SU-DHL-6 (cell line): ENCODE data around the gene PARN.
A peak's percentile ranks its signal among the peaks of the same experiment; 100 is the strongest.

ENCODE experiments used
- H2AFZ ChIP-seq: fragments of 200-600 bp; sonication (generic); 2 replicates; pipeline ENCODE4 v1.6.1; 2014; ENCODE audit warnings: low read depth, mild to moderate bottlenecking, moderate library complexity, mixed read lengths, antibody characterized with exemption, low read length; ENCODE audit not compliant: severe bottlenecking
- H3F3A ChIP-seq: fragments of 200-600 bp; shearing (Covaris generic); 2 replicates; pipeline ENCODE4 v1.6.0; 2016; ENCODE audit warnings: antibody characterized with exemption, mild to moderate bottlenecking; ENCODE audit not compliant: insufficient read depth
- H3K27ac ChIP-seq: fragments of 200-600 bp; sonication (generic); 2 replicates; pipeline ENCODE4 v1.5.1; 2016; ENCODE audit warnings: low read depth, mild to moderate bottlenecking, low read length, moderate library complexity, mixed read lengths
- H3K27me3 ChIP-seq: fragments of 200-600 bp; sonication (generic), shearing (Covaris generic); 2 replicates; pipeline ENCODE4 v1.6.0; 2014; ENCODE audit warnings: mild to moderate bottlenecking, low read length
- H3K36me3 ChIP-seq: fragments of 200-600 bp; sonication (generic); 2 replicates; pipeline ENCODE4 v1.6.1; 2014; ENCODE audit warnings: mild to moderate bottlenecking, low read length, mixed read lengths
- H3K4me2 ChIP-seq: fragments of 300-600, 200-600 bp; shearing (Covaris generic), sonication (generic); 2 replicates; pipeline ENCODE4 v1.6.0; 2014; ENCODE audit warnings: low read length, low read depth, mild to moderate bottlenecking; ENCODE audit not compliant: poor library complexity, severe bottlenecking
- H3K4me3 ChIP-seq: fragments of 200-600 bp; sonication (generic); 2 replicates; pipeline ENCODE4 v1.5.1; 2014; ENCODE audit warnings: antibody characterized with exemption, low read length, mild to moderate bottlenecking, mixed read lengths; ENCODE audit not compliant: insufficient read depth, poor library complexity, severe bottlenecking
- H3K79me2 ChIP-seq: fragments of 200-600 bp; sonication (generic); 2 replicates; pipeline ENCODE4 v1.6.1; 2014; ENCODE audit warnings: mild to moderate bottlenecking, low read length, moderate library complexity; ENCODE audit not compliant: insufficient read depth
- H3K9ac ChIP-seq: fragments of 200-600 bp; sonication (generic); 2 replicates; pipeline ENCODE4 v1.7.0; 2014; ENCODE audit warnings: mild to moderate bottlenecking, low read length
- H3K9me2 ChIP-seq: fragments of 200-600 bp; sonication (generic); replicated peaks from 2 replicates; pipeline ENCODE4 v1.6.1; 2014; ENCODE audit warnings: low read length; ENCODE audit not compliant: insufficient read depth
- H3K9me3 ChIP-seq: fragments of 200-600 bp; sonication (generic); 2 replicates; pipeline ENCODE4 v1.6.1; 2014; ENCODE audit warnings: low read length, mixed read lengths; ENCODE audit not compliant: insufficient read depth
- H4K20me1 ChIP-seq: fragments of 200-600 bp; sonication (generic); 2 replicates; pipeline ENCODE4 v1.6.1; 2014; ENCODE audit warnings: low read depth, mild to moderate bottlenecking, antibody characterized with exemption, low read length, moderate library complexity, mixed read lengths
- EZH2phosphoT487 ChIP-seq: fragments of 200-600 bp; sonication (generic), shearing (Covaris generic); conservative IDR thresholded peaks from 2 replicates; pipeline ENCODE4 v1.6.1; 2018; ENCODE audit warnings: mild to moderate bottlenecking, antibody characterized with exemption, low read length, moderate library complexity, mixed read lengths
- TF ChIP-seq, protein P1 (sequence below): fragments of 200-600 bp; sonication (generic); IDR thresholded peaks from one replicate; pipeline ENCODE4 v1.5.1; 2017; ENCODE audit warnings: antibody characterized with exemption, mild to moderate bottlenecking, low read length, moderate library complexity; ENCODE audit not compliant: insufficient read depth, poor library complexity, severe bottlenecking

Gene PARN

GRCh38 chr16:14668556-14669223, 38.6 kb upstream of the PARN start:
- Histone ChIP-seq H4K20me1 (no peaks in the 10 kb centered on the region), H3K27me3 (no peaks in the 10 kb centered on the region), H3K4me2 (no peak overlapping the region), H3K9ac (no peak overlapping the region), H3K79me2 (no peaks in the 10 kb centered on the region), H3K9me2 (no peaks in the 10 kb centered on the region), H3F3A (peaks cover 15% of the 10 kb centered on the region), H3K36me3 (peaks cover 4% of the 10 kb centered on the region; the same call in 1 of the 2 replicates), H3K4me3 (no peak overlapping the region), H2AFZ (no peak overlapping the region), H3K27ac (no peak overlapping the region), H3K9me3 (no peaks in the 10 kb centered on the region)
- TF ChIP-seq EZH2phosphoT487, result no peak
- TF ChIP-seq, protein P1, sequence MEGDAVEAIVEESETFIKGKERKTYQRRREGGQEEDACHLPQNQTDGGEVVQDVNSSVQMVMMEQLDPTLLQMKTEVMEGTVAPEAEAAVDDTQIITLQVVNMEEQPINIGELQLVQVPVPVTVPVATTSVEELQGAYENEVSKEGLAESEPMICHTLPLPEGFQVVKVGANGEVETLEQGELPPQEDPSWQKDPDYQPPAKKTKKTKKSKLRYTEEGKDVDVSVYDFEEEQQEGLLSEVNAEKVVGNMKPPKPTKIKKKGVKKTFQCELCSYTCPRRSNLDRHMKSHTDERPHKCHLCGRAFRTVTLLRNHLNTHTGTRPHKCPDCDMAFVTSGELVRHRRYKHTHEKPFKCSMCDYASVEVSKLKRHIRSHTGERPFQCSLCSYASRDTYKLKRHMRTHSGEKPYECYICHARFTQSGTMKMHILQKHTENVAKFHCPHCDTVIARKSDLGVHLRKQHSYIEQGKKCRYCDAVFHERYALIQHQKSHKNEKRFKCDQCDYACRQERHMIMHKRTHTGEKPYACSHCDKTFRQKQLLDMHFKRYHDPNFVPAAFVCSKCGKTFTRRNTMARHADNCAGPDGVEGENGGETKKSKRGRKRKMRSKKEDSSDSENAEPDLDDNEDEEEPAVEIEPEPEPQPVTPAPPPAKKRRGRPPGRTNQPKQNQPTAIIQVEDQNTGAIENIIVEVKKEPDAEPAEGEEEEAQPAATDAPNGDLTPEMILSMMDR, result no peak

DNA sequence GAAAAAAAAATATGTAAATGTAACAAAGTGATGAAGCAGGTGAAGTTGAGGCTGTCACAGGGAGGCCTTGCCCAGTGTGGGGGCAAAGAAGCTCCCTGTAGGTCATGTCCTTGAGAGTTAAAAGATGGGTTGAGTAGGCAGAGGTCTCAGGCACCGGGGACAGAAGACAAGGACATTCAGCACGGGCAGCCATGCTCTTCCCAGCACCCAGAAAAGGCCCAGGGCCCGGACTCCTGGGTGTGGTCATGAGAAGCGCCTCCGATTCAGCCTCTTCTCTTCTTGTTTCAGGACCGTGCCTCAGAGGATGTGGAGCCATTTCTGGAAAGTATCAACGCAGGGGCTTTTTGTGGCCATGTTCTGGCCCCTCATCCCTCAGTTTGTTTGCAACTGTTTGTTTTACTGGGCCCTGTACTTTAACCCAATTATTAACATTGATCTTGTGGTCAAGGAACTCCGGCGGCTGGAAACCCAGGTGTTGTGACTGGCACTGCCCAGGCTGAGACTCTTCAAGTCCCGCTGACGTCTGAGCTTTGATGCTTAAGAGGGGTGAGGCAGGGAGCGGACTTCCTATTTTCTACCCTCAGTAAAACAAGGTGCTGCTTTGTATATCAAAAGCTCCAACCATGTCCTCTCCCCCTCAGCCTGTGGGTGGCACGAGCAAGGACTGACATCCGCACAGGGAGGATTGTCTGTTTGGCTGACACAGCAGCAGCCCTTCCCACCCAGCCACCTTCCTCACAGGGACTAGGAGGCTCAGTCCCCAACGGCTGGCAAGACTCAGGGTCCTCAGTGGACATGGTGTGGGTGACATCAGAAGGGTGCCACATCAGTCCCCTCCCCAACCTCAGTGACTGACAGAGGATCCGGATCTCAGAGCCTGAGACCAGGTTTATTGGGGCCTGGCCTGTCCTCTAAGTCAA, 37.5 kb upstream of the PARN start:
- no peak for TF ChIP-seq EZH2phosphoT487
- TF ChIP-seq, protein P1, result no peak
- Histone ChIP-seq H3K9me2 (no peaks in the 10 kb centered on the region), H3K9ac (no peak overlapping the region), H3K27ac (no peak overlapping the region), H2AFZ (no peak overlapping the region), H3K27me3 (no peaks in the 10 kb centered on the region), H4K20me1 (no peaks in the 10 kb centered on the region), H3K4me3 (no peak overlapping the region), H3K36me3 (peaks cover 6% of the 10 kb centered on the region; the same call in 1 of the 2 replicates), H3K79me2 (no peaks in the 10 kb centered on the region), H3F3A (peaks cover 14% of the 10 kb centered on the region), H3K4me2 (no peak overlapping the region), H3K9me3 (no peaks in the 10 kb centered on the region)

GRCh38 chr16:14658063-14658462, 28.0 kb upstream of the PARN start:
- no peaks in the 10 kb centered on the region for H3K9me3 ChIP-seq
- no peaks in the 10 kb centered on the region for H4K20me1 ChIP-seq
- H3K36me3 ChIP-seq, result peaks cover 12% of the 10 kb centered on the region; the same call in 1 of the 2 replicates
- no peak overlapping the region for H3K4me3 ChIP-seq
- H2AFZ ChIP-seq, result no peak overlapping the region
- H3K27ac ChIP-seq, result peak overlapping the region; percentile 73
- H3K79me2 ChIP-seq, result no peaks in the 10 kb centered on the region
- no peak for TF ChIP-seq EZH2phosphoT487
- TF ChIP-seq, protein P1, result no peak
- H3F3A ChIP-seq, result no peaks in the 10 kb centered on the region
- no peaks in the 10 kb centered on the region for H3K9me2 ChIP-seq
- peak overlapping the region; percentile 15 for H3K4me2 ChIP-seq
- H3K9ac ChIP-seq, result no peak overlapping the region
- H3K27me3 ChIP-seq, result no peaks in the 10 kb centered on the region
